WTC11 (cell line): ENCODE results near the gene HOXD1. TPM values are rescaled to one million over a fixed set of nuclear protein-coding genes. Genes with fewer than 3 reads are reported as not detected.

Source experiments
- ATAC-seq: fragments of 200-7000 bp; cut with Tn5 transposase; 2 replicates; pipeline ENCODE4 v1.10.0; 2021; ENCODE audit warnings: mild to moderate bottlenecking, moderate library complexity
- CTCF ChIA-PET: fragments of 300-600 bp; sonication (Branson Sonifier 250); formaldehyde crosslinking; loops from one replicate; lab custom pipeline; 2021; ENCODE audit warnings: antibody characterized with exemption; lab: Charles Lee
- POLR2A ChIA-PET: fragments of 350-600 bp; sonication (Branson Sonifier 250); formaldehyde crosslinking; loops from one replicate; lab custom pipeline; 2021; ENCODE audit warnings: antibody characterized with exemption; lab: Charles Lee
- DNase-seq: peaks from one replicate; pipeline ENCODE4 v3.0.0; 2021; ENCODE audit warnings: low spot score
- H3K27ac Mint-ChIP-seq: 2 replicates; pipeline ENCODE4 v1.8.0; 2021; ENCODE audit warnings: mixed read lengths
- H3K27me3 Mint-ChIP-seq: 2 replicates; pipeline ENCODE4 v1.8.0; 2021; ENCODE audit warnings: low read depth, mild to moderate bottlenecking, moderate library complexity, mixed read lengths
- H3K36me3 Mint-ChIP-seq: 2 replicates; pipeline ENCODE4 v1.8.0; 2021; ENCODE audit warnings: mixed read lengths
- H3K4me1 Mint-ChIP-seq: 2 replicates; pipeline ENCODE4 v1.8.0; 2022; ENCODE audit warnings: mixed read lengths
- H3K4me3 Mint-ChIP-seq: 2 replicates; pipeline ENCODE4 v1.8.0; 2021; ENCODE audit warnings: mild to moderate bottlenecking, moderate library complexity, mixed read lengths
- H3K9me3 Mint-ChIP-seq: 2 replicates; pipeline ENCODE4 v1.8.0; 2021; ENCODE audit warnings: mixed read lengths
- AFF4 ChIP-seq: sonication (generic); formaldehyde crosslinking; IDR thresholded peaks from 2 replicates; pipeline ENCODE4 v1.8.1; 2023; ENCODE audit warnings: mild to moderate bottlenecking, missing genetic modification reagents, borderline replicate concordance
- CDX4 ChIP-seq: fragments of 250-450 bp; sonication (Bioruptor Pico); IDR thresholded peaks from 2 replicates; pipeline ENCODE4 v1.9.0; 2021; ENCODE audit warnings: moderate library complexity, mild to moderate bottlenecking, inconsistent platforms, borderline replicate concordance
- E2F5 ChIP-seq: sonication (generic); formaldehyde crosslinking; IDR thresholded peaks from 2 replicates; pipeline ENCODE4 v1.8.1; 2022; ENCODE audit warnings: mild to moderate bottlenecking, moderate library complexity, missing genetic modification reagents
- ERG ChIP-seq: fragments of 250-450 bp; sonication (Bioruptor Pico); IDR thresholded peaks from 2 replicates; pipeline ENCODE4 v1.8.0; 2021; ENCODE audit warnings: mild to moderate bottlenecking
- IRF2 ChIP-seq: sonication (generic); formaldehyde crosslinking; IDR thresholded peaks from 2 replicates; pipeline ENCODE4 v1.8.0; 2022; ENCODE audit warnings: low read depth, missing genetic modification reagents, borderline replicate concordance
- NFATC4 ChIP-seq: fragments of 250-450 bp; sonication (Bioruptor Pico); IDR thresholded peaks from 2 replicates; pipeline ENCODE4 v1.9.0; 2021; ENCODE audit warnings: mild to moderate bottlenecking
- NFE2L1 ChIP-seq: sonication (generic); formaldehyde crosslinking; IDR thresholded peaks from 2 replicates; pipeline ENCODE4 v1.8.1; 2023; ENCODE audit warnings: missing genetic modification reagents
- SMAD3 ChIP-seq: sonication (generic); formaldehyde crosslinking; IDR thresholded peaks from 2 replicates; pipeline ENCODE4 v1.8.0; 2022; ENCODE audit warnings: missing genetic modification reagents, mild to moderate bottlenecking, borderline replicate concordance
- SP1 ChIP-seq: sonication (generic); formaldehyde crosslinking; conservative IDR thresholded peaks from 2 replicates; pipeline ENCODE4 v1.8.1; 2022; ENCODE audit warnings: missing genetic modification reagents
- ZMAT4 ChIP-seq: fragments of 250-450 bp; sonication (Bioruptor Pico); IDR thresholded peaks from 2 replicates; pipeline ENCODE4 v1.9.0; 2021; ENCODE audit warnings: mild to moderate bottlenecking
- ZNF121 ChIP-seq: sonication (generic); formaldehyde crosslinking; IDR thresholded peaks from 2 replicates; pipeline ENCODE4 v1.8.0; 2023; ENCODE audit warnings: missing genetic modification reagents
- ZNF396 ChIP-seq: fragments of 250-450 bp; sonication (Bioruptor Pico); IDR thresholded peaks from 2 replicates; pipeline ENCODE4 v1.8.0; 2021; ENCODE audit warnings: mild to moderate bottlenecking, moderate library complexity, borderline replicate concordance
- ZSCAN18 ChIP-seq: fragments of 250-450 bp; sonication (Bioruptor Pico); IDR thresholded peaks from 2 replicates; pipeline ENCODE4 v2.1.2; 2022; ENCODE audit warnings: mild to moderate bottlenecking, moderate library complexity
- total RNA-seq: library from RNA; stranded (reverse); gene quantifications from 3 replicates; pipeline ENCODE4 v1.2.3, GENCODE V29; 2021

The HOXD1 gene
- total RNA-seq, 1 experiment from 2014 or later = 0.22 TPM

GRCh38 chr2:176164611-176165369, 23.7 kb upstream of the HOXD1 start:
- ATAC-seq = no peak
- TF ChIP-seq ERG (CRISPR knock-in tag) = no peak
- no peak for TF ChIP-seq CDX4 (CRISPR knock-in tag)
- no peak for TF ChIP-seq SMAD3 (CRISPR knock-in tag)
- no peak for TF ChIP-seq IRF2
- TF ChIP-seq SP1 (CRISPR knock-in tag) = no peak
- POLR2A ChIA-PET = interaction anchor here (0.6 to 1.1 kb wide), 2 partner anchors 11 to 14 kb away, joined by 3 read pairs; no protein-coding TSS in a partner anchor

GRCh38 chr2:176165370-176166050, 23.0 kb upstream of the HOXD1 start:
- H3K9me3 Mint-ChIP-seq = no peaks in the 10 kb centered on the region
- H3K4me3 Mint-ChIP-seq = peak overlapping the region; percentile 45; the same call in 1 of the 2 replicates
- peaks cover 100% of the 10 kb centered on the region for H3K27me3 Mint-ChIP-seq
- peak; percentile 51 for DNase-seq
- CTCF ChIA-PET = interaction anchor here (1.1 to 2.4 kb wide), 4 partner anchors 10 to 389 kb away, joined by 3 to 7 read pairs (median 4); no protein-coding TSS in a partner anchor
- H3K4me1 Mint-ChIP-seq = peaks cover 23% of the 10 kb centered on the region
- 0 out of 2 replicates have a peak, but pooled peaks have one; percentile 50 for TF ChIP-seq ZNF121 (CRISPR knock-in tag)
- TF ChIP-seq AFF4 (CRISPR knock-in tag) = no peak
- no peak for TF ChIP-seq ZSCAN18
- no peaks in the 10 kb centered on the region for H3K36me3 Mint-ChIP-seq
- POLR2A ChIA-PET = interaction anchor here (1.1 kb wide), 1 partner anchor 14 kb away, joined by 3 read pairs; no protein-coding TSS in a partner anchor
- H3K27ac Mint-ChIP-seq = no peak overlapping the region
- peak; percentile 19 for ATAC-seq

More at GRCh38 chr2:176164611-176165369, 23.7 kb upstream of the HOXD1 start:
- no peaks in the 10 kb centered on the region for H3K9me3 Mint-ChIP-seq
- H3K27ac Mint-ChIP-seq = no peak overlapping the region
- H3K4me3 Mint-ChIP-seq = peak overlapping the region; percentile 45
- H3K4me1 Mint-ChIP-seq = peaks cover 23% of the 10 kb centered on the region
- H3K36me3 Mint-ChIP-seq = no peaks in the 10 kb centered on the region
- CTCF ChIA-PET = interaction anchor here (1.0 to 2.4 kb wide), 4 partner anchors 11 to 290 kb away, joined by 4 to 7 read pairs (median 4); no protein-coding TSS in a partner anchor
- no peak for DNase-seq
- H3K27me3 Mint-ChIP-seq = peaks cover 100% of the 10 kb centered on the region

GRCh38 chr2:176166272-176166671, 22.2 kb upstream of the HOXD1 start:
- Mint-ChIP-seq H3K27ac (no peak overlapping the region), H3K36me3 (no peaks in the 10 kb centered on the region), H3K27me3 (peaks cover 100% of the 10 kb centered on the region), H3K4me3 (no peak overlapping the region), H3K4me1 (peaks cover 21% of the 10 kb centered on the region), H3K9me3 (no peaks in the 10 kb centered on the region)
- ChIA-PET CTCF (interaction anchor here (1.5 to 1.6 kb wide), 2 partner anchors 289 to 388 kb away, joined by 3 to 4 read pairs; no protein-coding TSS in a partner anchor), POLR2A (no interaction called here)
- ATAC-seq (no peak), DNase-seq (no peak)
- TF ChIP-seq E2F5 = no peak
- TF ChIP-seq ZNF396 (CRISPR knock-in tag) = no peak
- no peak for TF ChIP-seq ZMAT4 (CRISPR knock-in tag)
- no peak for TF ChIP-seq NFATC4 (CRISPR knock-in tag)
- no peak for TF ChIP-seq NFE2L1 (CRISPR knock-in tag)
